ENCODE results near the gene BPHL. TPM values are rescaled to one million over a fixed set of nuclear protein-coding genes. Genes with fewer than 3 reads are reported as not detected.
"Not testable (repeated sequence)": the region's sequence is repeated elsewhere in the genome, so short reads cannot be mapped to it uniquely, and the experiment has no call there.

Gene BPHL
- polyA plus RNA-seq, 1 donor (not counting 4 experiments of a cell fraction or from before 2014, with no cell fraction given), result 21.9 TPM

GRCh38 chr6:3077430-3077829 is 41.1 kb upstream of the BPHL start:
- dilution Hi-C loops (cut with MboI; ENCODE audit: extremely low pct_ligation_motif_present, low sequenced_read_pairs), result no loop called here
- H3K79me2 ChIP-seq (ENCODE audit: control insufficient read depth, insufficient read depth, low read length), result peaks cover 45% of the 10 kb centered on the region
- H2AFZ ChIP-seq (ENCODE audit: control insufficient read depth, low read length), result no peak overlapping the region
- H3K9me3 ChIP-seq (ENCODE audit: control insufficient read depth, low read depth, low read length), result no peaks in the 10 kb centered on the region
- H3K36me3 ChIP-seq (ENCODE audit: control insufficient read depth in 2 of 2, extremely low read depth in 1 of 2, insufficient read depth in 2 of 2, low read length in 2 of 2), result peaks cover 14 to 15% of the 10 kb centered on the region in 2 experiments
- no peak for DNase-seq (ENCODE audit: low read depth, low spot score)
- H3K9me1 ChIP-seq (ENCODE audit: control insufficient read depth, extremely low read depth, insufficient read depth, low read length), result peaks cover 6% of the 10 kb centered on the region
- no peak overlapping the region for H3K27ac ChIP-seq (ENCODE audit: control insufficient read depth, insufficient read depth, low read length)
- H3K27me3 ChIP-seq (ENCODE audit: control insufficient read depth, extremely low read depth, insufficient read depth, low read length), result no peaks in the 10 kb centered on the region
- H4K20me1 ChIP-seq (ENCODE audit: control insufficient read depth, extremely low read depth, insufficient read depth, low read length), result no peaks in the 10 kb centered on the region
- FAIRE-seq, result no peak
- peaks cover 9% of the 10 kb centered on the region for H3K4me1 ChIP-seq (ENCODE audit: control insufficient read depth, extremely low read depth, insufficient read depth, low read length)
- TF ChIP-seq, protein P1, sequence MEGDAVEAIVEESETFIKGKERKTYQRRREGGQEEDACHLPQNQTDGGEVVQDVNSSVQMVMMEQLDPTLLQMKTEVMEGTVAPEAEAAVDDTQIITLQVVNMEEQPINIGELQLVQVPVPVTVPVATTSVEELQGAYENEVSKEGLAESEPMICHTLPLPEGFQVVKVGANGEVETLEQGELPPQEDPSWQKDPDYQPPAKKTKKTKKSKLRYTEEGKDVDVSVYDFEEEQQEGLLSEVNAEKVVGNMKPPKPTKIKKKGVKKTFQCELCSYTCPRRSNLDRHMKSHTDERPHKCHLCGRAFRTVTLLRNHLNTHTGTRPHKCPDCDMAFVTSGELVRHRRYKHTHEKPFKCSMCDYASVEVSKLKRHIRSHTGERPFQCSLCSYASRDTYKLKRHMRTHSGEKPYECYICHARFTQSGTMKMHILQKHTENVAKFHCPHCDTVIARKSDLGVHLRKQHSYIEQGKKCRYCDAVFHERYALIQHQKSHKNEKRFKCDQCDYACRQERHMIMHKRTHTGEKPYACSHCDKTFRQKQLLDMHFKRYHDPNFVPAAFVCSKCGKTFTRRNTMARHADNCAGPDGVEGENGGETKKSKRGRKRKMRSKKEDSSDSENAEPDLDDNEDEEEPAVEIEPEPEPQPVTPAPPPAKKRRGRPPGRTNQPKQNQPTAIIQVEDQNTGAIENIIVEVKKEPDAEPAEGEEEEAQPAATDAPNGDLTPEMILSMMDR (optimal IDR thresholded peaks at IDR 0.05 in 1 of 3, IDR thresholded peaks at IDR 0.05 in 1 of 3, conservative IDR thresholded peaks at IDR 0.05 in 1 of 3; ENCODE audit: extremely low read depth in 1 of 3, insufficient read depth in 2 of 3, low read length in 3 of 3), result no peak
- no peak for TF ChIP-seq EZH2 (IDR thresholded peaks at IDR 0.05; ENCODE audit: low read length)
- H3K4me2 ChIP-seq (ENCODE audit: control insufficient read depth, extremely low read depth, insufficient read depth, low read depth, low read length), result no peak overlapping the region
- no peak overlapping the region for H3K4me3 ChIP-seq (ENCODE audit: control insufficient read depth in 2 of 3, extremely low read depth in 1 of 3, insufficient read depth in 2 of 3, low read depth in 1 of 3, low read length in 3 of 3)
- H3K9ac ChIP-seq (ENCODE audit: control insufficient read depth, extremely low read depth, insufficient read depth, low read length), result no peak overlapping the region

DNA sequence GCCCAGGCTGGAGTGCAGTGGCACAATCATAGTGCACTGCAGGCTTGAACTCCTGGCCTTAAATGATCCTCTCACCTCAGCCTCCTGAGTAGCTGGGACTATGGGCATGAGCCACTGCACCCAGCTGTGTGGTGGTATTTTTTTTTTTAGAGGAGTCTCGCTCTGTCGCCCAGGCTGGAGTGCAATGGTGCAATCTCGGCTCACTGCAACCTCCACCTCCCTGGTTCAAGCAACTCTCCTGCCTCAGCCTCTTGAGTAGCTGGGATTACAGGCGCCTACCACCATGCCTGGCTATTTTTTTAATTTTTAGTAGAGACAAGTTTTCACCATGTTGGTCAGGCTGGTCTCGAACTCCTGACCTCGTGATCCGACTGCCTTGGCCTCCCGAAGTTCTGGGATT is 39.6 kb upstream of the BPHL start:
- H3K4me3 ChIP-seq (ENCODE audit: control insufficient read depth in 2 of 3, extremely low read depth in 1 of 3, insufficient read depth in 2 of 3, low read depth in 1 of 3, low read length in 3 of 3); H2AFZ ChIP-seq (ENCODE audit: control insufficient read depth, low read length); H4K20me1 ChIP-seq (ENCODE audit: control insufficient read depth, extremely low read depth, insufficient read depth, low read length); H3K27me3 ChIP-seq (ENCODE audit: control insufficient read depth, extremely low read depth, insufficient read depth, low read length); DNase-seq (ENCODE audit: low read depth, low spot score); H3K9me3 ChIP-seq (ENCODE audit: control insufficient read depth, low read depth, low read length); H3K4me2 ChIP-seq (ENCODE audit: control insufficient read depth, extremely low read depth, insufficient read depth, low read depth, low read length); H3K9me1 ChIP-seq (ENCODE audit: control insufficient read depth, extremely low read depth, insufficient read depth, low read length); H3K9ac ChIP-seq (ENCODE audit: control insufficient read depth, extremely low read depth, insufficient read depth, low read length); dilution Hi-C loops (cut with MboI; ENCODE audit: extremely low pct_ligation_motif_present, low sequenced_read_pairs); H3K27ac ChIP-seq (ENCODE audit: control insufficient read depth, insufficient read depth, low read length); H3K4me1 ChIP-seq (ENCODE audit: control insufficient read depth, extremely low read depth, insufficient read depth, low read length); FAIRE-seq: not testable (repeated sequence)
- Histone ChIP-seq H3K36me3 (ENCODE audit: control insufficient read depth in 2 of 2, extremely low read depth in 1 of 2, insufficient read depth in 2 of 2, low read length in 2 of 2) (peaks cover 17 to 21% of the 10 kb centered on the region in 2 experiments), H3K79me2 (ENCODE audit: control insufficient read depth, insufficient read depth, low read length) (peaks cover 31% of the 10 kb centered on the region)

GRCh38 chr6:3079682-3080081 is 38.8 kb upstream of the BPHL start:
- no peaks in the 10 kb centered on the region for H4K20me1 ChIP-seq (ENCODE audit: control insufficient read depth, extremely low read depth, insufficient read depth, low read length)
- no peaks in the 10 kb centered on the region for H3K9me3 ChIP-seq (ENCODE audit: control insufficient read depth, low read depth, low read length)
- TF ChIP-seq EZH2 (IDR thresholded peaks at IDR 0.05; ENCODE audit: low read length), result no peak
- TF ChIP-seq, protein P1 (optimal IDR thresholded peaks at IDR 0.05 in 1 of 3, IDR thresholded peaks at IDR 0.05 in 1 of 3, conservative IDR thresholded peaks at IDR 0.05 in 1 of 3; ENCODE audit: extremely low read depth in 1 of 3, insufficient read depth in 2 of 3, low read length in 3 of 3), result no peak
- no peak overlapping the region for H3K9ac ChIP-seq (ENCODE audit: control insufficient read depth, extremely low read depth, insufficient read depth, low read length)
- no peak overlapping the region for H3K27ac ChIP-seq (ENCODE audit: control insufficient read depth, insufficient read depth, low read length)
- FAIRE-seq, result no peak
- no peak overlapping the region for H2AFZ ChIP-seq (ENCODE audit: control insufficient read depth, low read length)
- peaks cover 9% of the 10 kb centered on the region for H3K4me1 ChIP-seq (ENCODE audit: control insufficient read depth, extremely low read depth, insufficient read depth, low read length)
- peaks cover 20 to 25% of the 10 kb centered on the region in 2 experiments for H3K36me3 ChIP-seq (ENCODE audit: control insufficient read depth in 2 of 2, extremely low read depth in 1 of 2, insufficient read depth in 2 of 2, low read length in 2 of 2)
- dilution Hi-C loops (cut with MboI; ENCODE audit: extremely low pct_ligation_motif_present, low sequenced_read_pairs), result no loop called here
- no peak for DNase-seq (ENCODE audit: low read depth, low spot score)
- peaks cover 25% of the 10 kb centered on the region for H3K79me2 ChIP-seq (ENCODE audit: control insufficient read depth, insufficient read depth, low read length)
- H3K9me1 ChIP-seq (ENCODE audit: control insufficient read depth, extremely low read depth, insufficient read depth, low read length), result peaks cover 6% of the 10 kb centered on the region
- H3K4me2 ChIP-seq (ENCODE audit: control insufficient read depth, extremely low read depth, insufficient read depth, low read depth, low read length), result no peak overlapping the region
- no peaks in the 10 kb centered on the region for H3K27me3 ChIP-seq (ENCODE audit: control insufficient read depth, extremely low read depth, insufficient read depth, low read length)
- no peak overlapping the region for H3K4me3 ChIP-seq (ENCODE audit: control insufficient read depth in 2 of 3, extremely low read depth in 1 of 3, insufficient read depth in 2 of 3, low read depth in 1 of 3, low read length in 3 of 3)
